PC-9 (cell line): ENCODE measurements around the gene TPCN2.

Experiments used
- EZH2 ChIP-seq: fragments of 200-600 bp; sonication (generic); IDR thresholded peaks from 2 replicates; pipeline ENCODE4 v1.8.0; 2017; ENCODE audit warnings: antibody characterized with exemption, low read depth
- TF ChIP-seq, protein P1 (sequence below): fragments of 200-600 bp; sonication (generic); conservative IDR thresholded peaks from 2 replicates; pipeline ENCODE4 v1.6.1; 2017; ENCODE audit warnings: mixed run types, antibody characterized with exemption, mild to moderate bottlenecking, moderate library complexity

DNA sequence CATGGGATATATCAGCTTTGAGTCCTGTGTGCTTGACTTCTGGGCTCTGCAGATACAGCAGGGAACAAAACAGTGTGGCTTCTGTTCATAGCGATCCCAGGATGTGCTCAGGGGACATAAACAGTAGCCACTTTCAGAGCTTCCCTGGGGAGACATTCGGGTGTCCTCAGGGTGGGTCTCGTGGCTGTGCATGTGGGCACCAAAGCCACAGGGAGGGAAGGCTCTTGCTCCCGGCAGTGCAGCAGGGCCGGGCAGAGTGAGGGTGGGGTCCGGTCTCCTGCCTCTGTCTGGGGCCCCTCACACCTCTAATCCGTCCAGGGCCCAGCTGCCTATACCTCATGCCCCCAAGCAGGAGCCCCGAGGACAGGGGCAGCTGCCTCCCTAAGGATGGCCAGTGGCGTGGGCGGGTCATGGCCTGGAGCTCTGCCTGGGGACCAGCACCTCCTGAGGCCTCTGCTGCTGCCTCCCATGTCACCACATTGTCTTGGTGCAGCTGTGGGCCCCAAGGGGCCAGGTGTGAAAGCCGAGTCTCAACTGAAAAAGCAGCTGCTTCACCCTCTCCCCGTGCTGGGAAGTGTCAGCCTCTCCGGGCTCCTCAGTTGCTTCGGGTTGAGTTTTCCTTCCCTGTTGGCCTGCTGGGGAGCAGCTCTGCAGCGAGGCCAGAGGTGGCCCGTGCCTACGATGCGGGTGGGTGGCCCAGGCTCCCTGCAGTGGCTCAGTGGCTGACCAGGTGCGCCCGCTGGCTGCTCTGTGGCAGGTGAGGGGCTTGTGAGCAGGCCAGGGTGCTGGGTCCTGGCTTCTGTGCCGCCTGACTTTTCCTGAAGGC is 3.8 kb downstream of the TPCN2 start:
- TF ChIP-seq, protein P1, sequence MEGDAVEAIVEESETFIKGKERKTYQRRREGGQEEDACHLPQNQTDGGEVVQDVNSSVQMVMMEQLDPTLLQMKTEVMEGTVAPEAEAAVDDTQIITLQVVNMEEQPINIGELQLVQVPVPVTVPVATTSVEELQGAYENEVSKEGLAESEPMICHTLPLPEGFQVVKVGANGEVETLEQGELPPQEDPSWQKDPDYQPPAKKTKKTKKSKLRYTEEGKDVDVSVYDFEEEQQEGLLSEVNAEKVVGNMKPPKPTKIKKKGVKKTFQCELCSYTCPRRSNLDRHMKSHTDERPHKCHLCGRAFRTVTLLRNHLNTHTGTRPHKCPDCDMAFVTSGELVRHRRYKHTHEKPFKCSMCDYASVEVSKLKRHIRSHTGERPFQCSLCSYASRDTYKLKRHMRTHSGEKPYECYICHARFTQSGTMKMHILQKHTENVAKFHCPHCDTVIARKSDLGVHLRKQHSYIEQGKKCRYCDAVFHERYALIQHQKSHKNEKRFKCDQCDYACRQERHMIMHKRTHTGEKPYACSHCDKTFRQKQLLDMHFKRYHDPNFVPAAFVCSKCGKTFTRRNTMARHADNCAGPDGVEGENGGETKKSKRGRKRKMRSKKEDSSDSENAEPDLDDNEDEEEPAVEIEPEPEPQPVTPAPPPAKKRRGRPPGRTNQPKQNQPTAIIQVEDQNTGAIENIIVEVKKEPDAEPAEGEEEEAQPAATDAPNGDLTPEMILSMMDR = no peak
- TF ChIP-seq EZH2 = no peak
